Measurements from ENCODE around the gene HEATR1.

GRCh38 chr1:236541710-236542109 lies 62.6 kb downstream of the HEATR1 start:
- TF ChIP-seq CTCF (IDR thresholded peaks at IDR 0.05; ENCODE audit: low read depth, low read length) = no peak
- TF ChIP-seq POLR2A (IDR thresholded peaks at IDR 0.05; ENCODE audit: extremely low read depth, insufficient read length) = no peak
- TF ChIP-seq MAX (IDR thresholded peaks at IDR 0.05; ENCODE audit: low read depth, low read length) = no peak
- TF ChIP-seq MYC (IDR thresholded peaks at IDR 0.05; ENCODE audit: low read depth, low read length) = no peak
